GM19455 (cell line): ENCODE measurements around the gene MTA1.

Source experiments
- ATAC-seq: cut with Tn5 transposase; IDR thresholded peaks from one replicate; pipeline ENCODE4 v1.9.1; 2021; ENCODE audit not compliant: unreplicated experiment

MTA1 gene

GRCh38 chr14:105422695-105423487 lies 3.3 kb downstream of the MTA1 start:
- ATAC-seq, result no peak

GRCh38 chr14:105423488-105424195 lies 4.0 kb downstream of the MTA1 start:
- ATAC-seq, result no peak

GRCh38 chr14:105424861-105425260 lies 5.2 kb downstream of the MTA1 start:
- no peak for ATAC-seq

GRCh38 chr14:105425823-105426247 lies 6.2 kb downstream of the MTA1 start:
- no peak for ATAC-seq

GRCh38 chr14:105426416-105427130 lies 6.9 kb downstream of the MTA1 start:
- ATAC-seq, result no peak

GRCh38 chr14:105427412-105427811 lies 7.8 kb downstream of the MTA1 start:
- ATAC-seq, result no peak

GRCh38 chr14:105427936-105428485 lies 8.4 kb downstream of the MTA1 start:
- ATAC-seq, result no peak

GRCh38 chr14:105430042-105430441 lies 10.4 kb downstream of the MTA1 start:
- no peak for ATAC-seq

- ATAC-seq, result no peak
Observed at GRCh38 chr14:105430565-105430964, 10.9 kb downstream of the MTA1 start.

GRCh38 chr14:105431256-105431655 lies 11.6 kb downstream of the MTA1 start:
- ATAC-seq, result no peak

GRCh38 chr14:105432657-105433056 lies 13.0 kb downstream of the MTA1 start:
- no peak for ATAC-seq

- ATAC-seq, result no peak
Observed at GRCh38 chr14:105433161-105433605, 13.6 kb downstream of the MTA1 start.

- no peak for ATAC-seq
Observed at GRCh38 chr14:105436402-105436801, 16.8 kb downstream of the MTA1 start.

- no peak for ATAC-seq
Observed at GRCh38 chr14:105436891-105437722, 17.5 kb downstream of the MTA1 start.

GRCh38 chr14:105437723-105438500 lies 18.3 kb downstream of the MTA1 start:
- no peak for ATAC-seq

- ATAC-seq, result no peak
Observed at GRCh38 chr14:105439179-105439578, 19.6 kb downstream of the MTA1 start.

GRCh38 chr14:105439710-105440553 lies 20.3 kb downstream of the MTA1 start:
- ATAC-seq, result no peak

- no peak for ATAC-seq
Observed at GRCh38 chr14:105440554-105440900, 20.9 kb downstream of the MTA1 start.

- no peak for ATAC-seq
Observed at GRCh38 chr14:105440992-105441391, 21.4 kb downstream of the MTA1 start.
